H1 (cell line): ENCODE measurements around the gene SHISA6. TPM values are rescaled to one million over a fixed set of nuclear protein-coding genes. Genes with fewer than 3 reads are reported as not detected.

Source experiments
- CTCF ChIA-PET: fragments of 300-600 bp; sonication (Branson Sonifier 250); formaldehyde crosslinking; loops from one replicate; lab custom pipeline; 2021; ENCODE audit not compliant: partially characterized antibody; lab: Charles Lee
- POLR2A ChIA-PET: fragments of 300-600 bp; sonication (Branson Sonifier 250); formaldehyde crosslinking; loops from one replicate; lab custom pipeline; 2021; ENCODE audit warnings: inconsistent platforms; ENCODE audit not compliant: partially characterized antibody; lab: Charles Lee
- DNase-seq, 2 experiments: peaks; one replicate each; pipeline versions ENCODE4 v3.0.0 to v3.0.0-alpha.2; 2010 to 2022; ENCODE audit warnings: low spot score in 2 of 2, low read depth in 1 of 2, mixed read lengths in 1 of 2
- FAIRE-seq: peaks from 2 replicates; lab custom pipeline; 2011; peaks lifted over from hg19 to GRCh38; lab: Jason Lieb, UNC
- H2AFZ ChIP-seq: 2 replicates; pipeline ENCODE4 v1.8.1; 2012; ENCODE audit warnings: low read length, inconsistent platforms
- H2AK5ac ChIP-seq: 2 replicates; pipeline ENCODE4 v1.6.1; 2013; ENCODE audit warnings: low read depth, low read length
- H2BK120ac ChIP-seq: replicated peaks from 2 replicates; pipeline ENCODE3; 2013; ENCODE audit warnings: low read depth, low read length, inconsistent platforms
- H2BK12ac ChIP-seq: 2 replicates; pipeline ENCODE4 v1.6.1; 2013; ENCODE audit warnings: low read depth, low read length
- H2BK15ac ChIP-seq: 2 replicates; pipeline ENCODE4 v1.6.1; 2013; ENCODE audit warnings: low read length
- H2BK20ac ChIP-seq: 2 replicates; pipeline ENCODE4 v1.6.1; 2013; ENCODE audit warnings: low read length
- H2BK5ac ChIP-seq: 2 replicates; pipeline ENCODE4 v1.6.1; 2013; ENCODE audit warnings: low read depth, low read length
- H3K14ac ChIP-seq: 2 replicates; pipeline ENCODE4 v1.6.1; 2013; ENCODE audit warnings: inconsistent platforms; ENCODE audit not compliant: insufficient read length
- H3K18ac ChIP-seq: 2 replicates; pipeline ENCODE4 v1.6.1; 2013; ENCODE audit warnings: low read length; ENCODE audit errors: extremely low read depth
- H3K23ac ChIP-seq: 2 replicates; pipeline ENCODE4 v1.6.1; 2013; ENCODE audit warnings: inconsistent platforms; ENCODE audit not compliant: insufficient read length
- H3K23me2 ChIP-seq: 2 replicates; pipeline ENCODE4 v1.6.1; 2013; ENCODE audit warnings: low read depth, low read length
- H3K27ac ChIP-seq: 2 replicates; pipeline ENCODE4 v1.6.1; 2011; ENCODE audit warnings: low read depth, low read length, inconsistent platforms
- H3K27me3 ChIP-seq, 4 experiments: replicated peaks in 1 of 4; 1 replicate in 1 of 4; 2 replicates in 3 of 4; pipeline versions ENCODE4 v1.6.1 to v1.8.1; 2011 to 2013; ENCODE audit warnings: low read length in 3 of 4, mild to moderate bottlenecking in 3 of 4, inconsistent platforms in 2 of 4, mixed read lengths in 2 of 4, moderate library complexity in 1 of 4; ENCODE audit not compliant: control insufficient read depth in 3 of 4, insufficient read depth in 3 of 4; ENCODE audit errors: extremely low read depth in 1 of 4
- H3K36me3 ChIP-seq, 4 experiments: 2 replicates each; pipeline versions ENCODE4 v1.6.1 to v1.8.1; 2011 to 2013; ENCODE audit warnings: mild to moderate bottlenecking in 4 of 4, low read length in 3 of 4, moderate library complexity in 2 of 4, control low read depth in 1 of 4, inconsistent platforms in 1 of 4; ENCODE audit not compliant: insufficient read depth in 4 of 4, control insufficient read depth in 2 of 4
- H3K4ac ChIP-seq: replicated peaks from 2 replicates; pipeline ENCODE3; 2013; ENCODE audit warnings: low read length, low read depth, mixed read lengths, inconsistent platforms; ENCODE audit not compliant: insufficient read length
- H3K4me1 ChIP-seq, 4 experiments: replicated peaks in 1 of 4; 1 replicate in 1 of 4; 2 replicates in 3 of 4; pipeline versions ENCODE4 v1.6.1 to v1.8.1; 2011 to 2013; ENCODE audit warnings: low read length in 3 of 4, inconsistent platforms in 2 of 4, mixed read lengths in 1 of 4; ENCODE audit not compliant: insufficient read depth in 4 of 4, control insufficient read depth in 3 of 4
- H3K4me2 ChIP-seq, 2 experiments: 2 replicates each; pipeline versions ENCODE4 v1.6.1 to v1.8.1; 2011 to 2013; ENCODE audit warnings: low read depth in 2 of 2, low read length in 2 of 2, control low read depth in 1 of 2, inconsistent platforms in 1 of 2, mild to moderate bottlenecking in 1 of 2; ENCODE audit not compliant: insufficient read depth in 1 of 2
- H3K4me3 ChIP-seq, 4 experiments: fragments of 200-600, 300-600 bp in 1 of 4; sonication (generic), shearing (Covaris generic), sonication (Bioruptor Twin) in 1 of 4; 2 replicates each; pipeline versions ENCODE4 v1.5.1 to v1.8.1; 2011 to 2016; ENCODE audit warnings: low read length in 4 of 4, low read depth in 3 of 4, control low read depth in 2 of 4, inconsistent platforms in 2 of 4, mild to moderate bottlenecking in 2 of 4, mixed read lengths in 1 of 4, moderate library complexity in 1 of 4; ENCODE audit not compliant: insufficient read depth in 2 of 4; ENCODE audit errors: extremely low read depth in 1 of 4
- H3K56ac ChIP-seq: replicated peaks from 2 replicates; pipeline ENCODE3; 2013; ENCODE audit warnings: low read depth, mild to moderate bottlenecking, mixed read lengths, low read length, inconsistent platforms; ENCODE audit not compliant: insufficient read length
- H3K79me1 ChIP-seq: 2 replicates; pipeline ENCODE4 v1.6.1; 2013; ENCODE audit warnings: low read depth, low read length, control low read depth
- H3K79me2 ChIP-seq, 2 experiments: 2 replicates each; pipeline versions ENCODE4 v1.6.1 to v1.8.1; 2012 to 2013; ENCODE audit warnings: low read length in 2 of 2, mild to moderate bottlenecking in 2 of 2, inconsistent platforms in 1 of 2; ENCODE audit not compliant: insufficient read depth in 2 of 2, control insufficient read depth in 1 of 2
- H3K9ac ChIP-seq, 4 experiments: replicated peaks in 1 of 4; 1 replicate in 1 of 4; 2 replicates in 3 of 4; pipeline versions ENCODE4 v1.6.1 to v1.8.1; 2011 to 2013; ENCODE audit warnings: low read depth in 3 of 4, low read length in 3 of 4, control low read depth in 2 of 4, mild to moderate bottlenecking in 2 of 4, moderate library complexity in 2 of 4, inconsistent platforms in 1 of 4; ENCODE audit errors: extremely low read depth in 1 of 4
- H3K9me3 ChIP-seq, 2 experiments: 2 replicates each; pipeline versions ENCODE4 v1.6.1 to v1.8.1; 2012 to 2013; ENCODE audit warnings: mild to moderate bottlenecking in 2 of 2, moderate library complexity in 2 of 2, control low read depth in 1 of 2, inconsistent platforms in 1 of 2, low read depth in 1 of 2, low read length in 1 of 2, mixed read lengths in 1 of 2; ENCODE audit not compliant: insufficient read depth in 2 of 2
- H4K20me1 ChIP-seq, 2 experiments: replicated peaks in 1 of 2; 2 replicates each; pipeline versions ENCODE3 to v1.8.1; 2011 to 2013; ENCODE audit warnings: inconsistent platforms in 2 of 2, low read length in 2 of 2, mild to moderate bottlenecking in 1 of 2; ENCODE audit not compliant: insufficient read depth in 2 of 2, control insufficient read depth in 1 of 2
- H4K5ac ChIP-seq: 2 replicates; pipeline ENCODE4 v1.6.1; 2013; ENCODE audit warnings: low read length, low read depth, mixed read lengths, inconsistent platforms; ENCODE audit not compliant: insufficient read length
- H4K8ac ChIP-seq: 2 replicates; pipeline ENCODE4 v1.8.0; 2013; ENCODE audit warnings: mild to moderate bottlenecking, moderate library complexity, low read length, inconsistent platforms; ENCODE audit not compliant: insufficient read depth; ENCODE audit errors: extremely low read depth
- H4K91ac ChIP-seq: replicated peaks from 2 replicates; pipeline ENCODE3; 2013; ENCODE audit warnings: low read length, mixed read lengths, inconsistent platforms; ENCODE audit not compliant: insufficient read length
- ASH2L ChIP-seq: fragments of 200-600, 300-600 bp; sonication (generic); IDR thresholded peaks from one replicate; pipeline ENCODE4 v1.7.1; 2017; ENCODE audit warnings: low read length
- CEBPB ChIP-seq: IDR thresholded peaks from 2 replicates; pipeline ENCODE4 v1.6.1; 2012; ENCODE audit warnings: low read depth, low read length
- CHD2 ChIP-seq: IDR thresholded peaks from 2 replicates; pipeline ENCODE4 v1.6.1; 2012; ENCODE audit warnings: low read length, improper control_type of control experiment
- GABPA ChIP-seq: IDR thresholded peaks from 2 replicates; pipeline ENCODE4 v1.6.1; 2011; ENCODE audit warnings: mild to moderate bottlenecking, low read length, moderate library complexity, borderline replicate concordance; ENCODE audit not compliant: insufficient read depth
- JUN ChIP-seq: IDR thresholded peaks from 2 replicates; pipeline ENCODE4 v1.6.1; 2011; ENCODE audit warnings: low read depth, mild to moderate bottlenecking, improper control_type of control experiment, low read length
- KDM4A ChIP-seq: IDR thresholded peaks from one replicate; pipeline ENCODE4 v1.7.1; 2012; ENCODE audit warnings: low read depth, mild to moderate bottlenecking, moderate library complexity, low read length, inconsistent platforms; ENCODE audit not compliant: severe bottlenecking
- KDM5A ChIP-seq: fragments of 200-600 bp; IDR thresholded peaks from 2 replicates; pipeline ENCODE4 v1.7.1; 2012; ENCODE audit warnings: mild to moderate bottlenecking, low read length, inconsistent platforms, mixed read lengths
- POLR2A ChIP-seq, 2 experiments: IDR thresholded peaks; 1 replicate in 1 of 2; 2 replicates in 1 of 2; pipeline ENCODE4 v1.6.1; 2011; ENCODE audit warnings: low read depth in 2 of 2, low read length in 2 of 2, mild to moderate bottlenecking in 2 of 2; ENCODE audit errors: control extremely low read depth in 1 of 2
- RAD21 ChIP-seq, 2 experiments: IDR thresholded peaks in 1 of 2; conservative IDR thresholded peaks in 1 of 2; 2 replicates each; pipeline ENCODE4 v1.6.1; 2011; ENCODE audit warnings: low read depth in 2 of 2, low read length in 2 of 2, improper control_type of control experiment in 1 of 2, inconsistent platforms in 1 of 2, mild to moderate bottlenecking in 1 of 2, moderate library complexity in 1 of 2
- SIN3A ChIP-seq, 2 experiments: IDR thresholded peaks in 1 of 2; conservative IDR thresholded peaks in 1 of 2; 2 replicates each; pipeline ENCODE4 v1.6.1; 2011 to 2012; ENCODE audit warnings: low read length in 2 of 2, improper control_type of control experiment in 1 of 2, low read depth in 1 of 2, mild to moderate bottlenecking in 1 of 2
- SP2 ChIP-seq: IDR thresholded peaks from 2 replicates; pipeline ENCODE4 v1.6.1; 2012; ENCODE audit warnings: mild to moderate bottlenecking, low read length, inconsistent platforms
- SP4 ChIP-seq: IDR thresholded peaks from 2 replicates; pipeline ENCODE4 v1.6.1; 2012; ENCODE audit warnings: low read length, inconsistent platforms
- YY1 ChIP-seq: IDR thresholded peaks from 2 replicates; pipeline ENCODE4 v1.6.1; 2011; ENCODE audit warnings: low read depth, mild to moderate bottlenecking, low read length
- ZNF274 ChIP-seq: IDR thresholded peaks from 2 replicates; pipeline ENCODE4 v1.7.0; 2012; ENCODE audit warnings: low read length, borderline replicate concordance; ENCODE audit errors: extremely low read depth
- WGBS, 2 experiments: shearing (Covaris generic) in 1 of 2; methylation state at CpG; one replicate each; pipeline versions ENCODE4 v1.1.6 to v1.1.7; 2013 to 2015; ENCODE audit warnings: low lambda C conversion rate in 2 of 2, mixed read lengths in 2 of 2, inconsistent platforms in 1 of 2, low coverage in 1 of 2, missing lambda C conversion rate in 1 of 2; ENCODE audit not compliant: insufficient replicate concordance in 2 of 2, insufficient coverage in 1 of 2, insufficient read length in 1 of 2; ENCODE audit errors: extremely low coverage in 1 of 2, missing lambda C conversion rate in 1 of 2; 5-methylcytosine and 5-hydroxymethylcytosine counted together
- polyA plus RNA-seq, 7 experiments: library from polyadenylated mRNA; depleted of rRNA in 3 of 7; stranded (reverse) in 5 of 7; unstranded in 2 of 7; fragments of >200 nt in 5 of 7; fragments of 200-250 nt in 2 of 7; gene quantifications; 1 replicate in 5 of 7; 2 replicates in 1 of 7; 4 replicates in 1 of 7; pipeline versions ENCODE4 v1.2.1 to v1.2.3, GENCODE V29; 2011 to 2013; ENCODE audit warnings: missing spikeins in 2 of 7, mixed read lengths in 2 of 7
- total RNA-seq: library from RNA; stranded (reverse); fragmentation: NEBNext Ultra II Directional; extraction: Animal tissue kit (Norgen Biotek cat#: 25700); gene quantifications from 2 replicates; pipeline ENCODE4 v1.2.1, GENCODE V29; 2021

SHISA6 gene
- total and polyA plus RNA-seq, 2 of the 8 experiments (the other 6 are each of a cell fraction or from before 2014, with no cell fraction given), result 2.9 to 4.8 TPM

DNA sequence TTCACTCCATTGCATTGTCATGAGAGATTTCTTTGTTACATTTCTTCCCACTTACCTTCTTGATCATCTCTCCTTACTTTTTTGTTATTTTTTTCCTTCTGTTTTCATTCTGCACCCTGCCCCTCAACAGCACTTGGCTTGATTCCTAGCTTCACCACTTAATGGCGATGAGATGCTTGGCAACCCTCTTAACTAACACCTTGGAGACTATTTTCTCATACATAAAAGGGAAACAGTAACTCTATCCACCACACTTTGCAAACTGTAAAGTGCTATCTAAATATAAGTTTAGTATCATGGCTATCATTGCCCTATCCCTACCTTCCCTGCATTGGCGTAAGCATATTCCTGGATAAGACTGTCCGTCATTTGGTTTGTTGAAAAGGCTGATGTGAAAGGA lies 177.3 kb downstream of the SHISA6 start:
- no peaks in the 10 kb centered on the region for H4K20me1 ChIP-seq
- no peak overlapping the region for H3K4me3 ChIP-seq
- no peaks in the 10 kb centered on the region for H3K9me3 ChIP-seq
- POLR2A ChIA-PET, result no interaction called here
- H3K18ac ChIP-seq, result no peak overlapping the region
- no peak overlapping the region for H3K4me2 ChIP-seq
- no peak overlapping the region for H2BK12ac ChIP-seq
- H3K36me3 ChIP-seq, result no peaks in the 10 kb centered on the region
- WGBS, 2 experiments, result 91% methylated on average over 3 of the region's 3 CpGs; no CpG with 5 or more reads in 1 of the 2 experiments
- H3K14ac ChIP-seq, result no peak overlapping the region
- no peak overlapping the region for H2BK20ac ChIP-seq
- no peaks in the 10 kb centered on the region for H3K4me1 ChIP-seq
- DNase-seq (no peak), FAIRE-seq (no peak)
- no peaks in the 10 kb centered on the region for H3K27me3 ChIP-seq
- no peaks in the 10 kb centered on the region for H3K79me1 ChIP-seq
- no peak overlapping the region for H3K23ac ChIP-seq
- TF ChIP-seq KDM4A (no peak), SP4 (no peak), JUN (no peak), SIN3A (conservative IDR thresholded peaks at IDR 0.05 in 1 of 2, IDR thresholded peaks at IDR 0.05 in 1 of 2; ENCODE audit: low read depth in 1 of 2, low read length in 2 of 2) (no peak), YY1 (no peak), KDM5A (no peak), GABPA (no peak), POLR2A (IDR thresholded peaks at IDR 0.05; ENCODE audit: control extremely low read depth in 1 of 2, low read depth in 2 of 2, low read length in 2 of 2) (no peak), ZNF274 (no peak), CHD2 (no peak), ASH2L (no peak), RAD21 (IDR thresholded peaks at IDR 0.05 in 1 of 2, conservative IDR thresholded peaks at IDR 0.05 in 1 of 2; ENCODE audit: low read depth in 2 of 2, low read length in 2 of 2) (no peak), CEBPB (no peak), SP2 (no peak)
- TF ChIP-seq, all 59 proteins: peak for 0
- H3K79me2 ChIP-seq, result no peaks in the 10 kb centered on the region
- no peak overlapping the region for H3K4ac ChIP-seq
- CTCF ChIA-PET, result no interaction called here
- no peak overlapping the region for H2AK5ac ChIP-seq
- no peak overlapping the region for H3K9ac ChIP-seq
- H2BK15ac ChIP-seq, result no peak overlapping the region
- no peaks in the 10 kb centered on the region for H3K23me2 ChIP-seq
- H3K56ac ChIP-seq, result no peak overlapping the region
- no peak overlapping the region for H3K27ac ChIP-seq
- H2BK120ac ChIP-seq, result no peak overlapping the region
- no peak overlapping the region for H4K91ac ChIP-seq
- H4K5ac ChIP-seq, result no peak overlapping the region
- H2AFZ ChIP-seq, result no peak overlapping the region
- H2BK5ac ChIP-seq, result no peak overlapping the region
- no peak overlapping the region for H4K8ac ChIP-seq
